ENCODE results near the gene GRIK4.

GRCh38 chr11:120972621-120973020 lies 461.1 kb downstream of the GRIK4 start:
- TF ChIP-seq, protein P1, sequence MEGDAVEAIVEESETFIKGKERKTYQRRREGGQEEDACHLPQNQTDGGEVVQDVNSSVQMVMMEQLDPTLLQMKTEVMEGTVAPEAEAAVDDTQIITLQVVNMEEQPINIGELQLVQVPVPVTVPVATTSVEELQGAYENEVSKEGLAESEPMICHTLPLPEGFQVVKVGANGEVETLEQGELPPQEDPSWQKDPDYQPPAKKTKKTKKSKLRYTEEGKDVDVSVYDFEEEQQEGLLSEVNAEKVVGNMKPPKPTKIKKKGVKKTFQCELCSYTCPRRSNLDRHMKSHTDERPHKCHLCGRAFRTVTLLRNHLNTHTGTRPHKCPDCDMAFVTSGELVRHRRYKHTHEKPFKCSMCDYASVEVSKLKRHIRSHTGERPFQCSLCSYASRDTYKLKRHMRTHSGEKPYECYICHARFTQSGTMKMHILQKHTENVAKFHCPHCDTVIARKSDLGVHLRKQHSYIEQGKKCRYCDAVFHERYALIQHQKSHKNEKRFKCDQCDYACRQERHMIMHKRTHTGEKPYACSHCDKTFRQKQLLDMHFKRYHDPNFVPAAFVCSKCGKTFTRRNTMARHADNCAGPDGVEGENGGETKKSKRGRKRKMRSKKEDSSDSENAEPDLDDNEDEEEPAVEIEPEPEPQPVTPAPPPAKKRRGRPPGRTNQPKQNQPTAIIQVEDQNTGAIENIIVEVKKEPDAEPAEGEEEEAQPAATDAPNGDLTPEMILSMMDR (conservative IDR thresholded peaks at IDR 0.05; ENCODE audit: low read length), result no peak
- TF ChIP-seq EZH2phosphoT487 (IDR thresholded peaks at IDR 0.05; ENCODE audit: borderline replicate concordance), result no peak
